Calu3 (cell line): ENCODE results near the gene APLNR. TPM values are rescaled to one million over a fixed set of nuclear protein-coding genes. Genes with fewer than 3 reads are reported as not detected.

Experiments used
- BruUV-seq: library from RNA; stranded (reverse); fragments of 400-500 nt; replicated peaks from 2 replicates; lab custom pipeline; 2021; lab: Mats Ljungman, UMichigan
- CTCF ChIA-PET: fragments of 300-600 bp; sonication (Branson Sonifier 250); formaldehyde crosslinking; loops from one replicate; lab custom pipeline; 2022; ENCODE audit warnings: antibody characterized with exemption; lab: Charles Lee
- DNase-seq: peaks from one replicate; pipeline ENCODE4 v3.0.0; 2022
- H3K27ac Mint-ChIP-seq: one replicate; pipeline ENCODE4 v1.8.0; 2022; ENCODE audit warnings: mixed read lengths; ENCODE audit not compliant: unreplicated experiment
- H3K27me3 Mint-ChIP-seq: one replicate; pipeline ENCODE4 v1.8.0; 2022; ENCODE audit warnings: mixed read lengths; ENCODE audit not compliant: unreplicated experiment
- H3K36me3 Mint-ChIP-seq: one replicate; pipeline ENCODE4 v1.8.0; 2022; ENCODE audit warnings: mild to moderate bottlenecking, moderate library complexity, mixed read lengths; ENCODE audit not compliant: insufficient read depth, unreplicated experiment
- H3K4me1 Mint-ChIP-seq: one replicate; pipeline ENCODE4 v1.8.0; 2022; ENCODE audit warnings: mild to moderate bottlenecking, low read depth, mixed read lengths; ENCODE audit not compliant: unreplicated experiment
- H3K4me3 Mint-ChIP-seq: one replicate; pipeline ENCODE4 v1.8.0; 2022; ENCODE audit warnings: mild to moderate bottlenecking, low read depth, moderate library complexity, mixed read lengths; ENCODE audit not compliant: unreplicated experiment
- H3K9me3 Mint-ChIP-seq: one replicate; pipeline ENCODE4 v1.8.0; 2022; ENCODE audit warnings: low read depth, mixed read lengths; ENCODE audit not compliant: unreplicated experiment
- CTCF ChIP-seq: fragments of 200-600 bp; IDR thresholded peaks from one replicate; pipeline ENCODE4 v1.8.0; 2022; ENCODE audit warnings: antibody characterized with exemption; ENCODE audit not compliant: unreplicated experiment
- intact Hi-C: fragments of 100-400 bp; cut with micrococcal nuclease; formaldehyde crosslinking; loops from one replicate; pipeline ENCODE4 v1.10.0; 2022; ENCODE audit not compliant: unreplicated experiment
- total RNA-seq: library from RNA; stranded (reverse); gene quantifications from 2 replicates; pipeline ENCODE4 v1.2.3, GENCODE V29; 2022

APLNR gene
- total RNA-seq, 1 experiment from 2014 or later = not detected

GRCh38 chr11:57190548-57190947, 46.5 kb downstream of the APLNR start:
- Mint-ChIP-seq H3K4me1 (no peaks in the 10 kb centered on the region), H3K27ac (no peak overlapping the region), H3K27me3 (peaks cover 79% of the 10 kb centered on the region), H3K36me3 (no peaks in the 10 kb centered on the region), H3K4me3 (no peak overlapping the region), H3K9me3 (peaks cover 8% of the 10 kb centered on the region)
- DNase-seq = no peak
- CTCF ChIA-PET = no interaction called here
- BruUV-seq = no TSS peak
- intact Hi-C loops = no loop called here
- TF ChIP-seq CTCF = no peak

Other genes starting within 250 kb of the APLNR start
- not detected in 2 replicates for gene OR5AK2, start 248.3 kb downstream of the APLNR start, total RNA-seq
- gene LRRC55, start 55.3 kb downstream of the APLNR start, total RNA-seq = not detected in 2 replicates
- gene TNKS1BP1, start 87.7 kb upstream of the APLNR start, total RNA-seq = 151 TPM in 2 replicates
- gene SSRP1, start 98.6 kb upstream of the APLNR start, total RNA-seq = 134 and 145 TPM in 2 replicates
- gene P2RX3, start 101.1 kb upstream of the APLNR start, total RNA-seq = not detected in 2 replicates
- gene PRG3, start 143.9 kb upstream of the APLNR start, total RNA-seq = not detected in 2 replicates
- gene PRG2, start 153.4 kb upstream of the APLNR start, total RNA-seq = not detected in 2 replicates
- 91.8 and 127 TPM in 2 replicates for gene SLC43A3, start 189.9 kb upstream of the APLNR start, total RNA-seq
- 1.9 and 3.6 TPM in 2 replicates for gene RTN4RL2, start 223.3 kb upstream of the APLNR start, total RNA-seq